GM18951 (cell line): ENCODE measurements around the gene DEF6.

Experiments
- POLR2A ChIP-seq: IDR thresholded peaks from 4 replicates; pipeline ENCODE4 v1.6.1; 2011; ENCODE audit warnings: mild to moderate bottlenecking; ENCODE audit not compliant: insufficient read length, insufficient read depth; ENCODE audit errors: extremely low read depth
- in situ Hi-C: fragments of 300-500 bp; cut with MboI; formaldehyde crosslinking; loops from one replicate; pipeline ENCODE4 v1.12.0; 2022; ENCODE audit warnings: low sequenced_read_pairs, mixed read lengths, inconsistent platforms; ENCODE audit not compliant: unreplicated experiment

The DEF6 gene

DNA sequence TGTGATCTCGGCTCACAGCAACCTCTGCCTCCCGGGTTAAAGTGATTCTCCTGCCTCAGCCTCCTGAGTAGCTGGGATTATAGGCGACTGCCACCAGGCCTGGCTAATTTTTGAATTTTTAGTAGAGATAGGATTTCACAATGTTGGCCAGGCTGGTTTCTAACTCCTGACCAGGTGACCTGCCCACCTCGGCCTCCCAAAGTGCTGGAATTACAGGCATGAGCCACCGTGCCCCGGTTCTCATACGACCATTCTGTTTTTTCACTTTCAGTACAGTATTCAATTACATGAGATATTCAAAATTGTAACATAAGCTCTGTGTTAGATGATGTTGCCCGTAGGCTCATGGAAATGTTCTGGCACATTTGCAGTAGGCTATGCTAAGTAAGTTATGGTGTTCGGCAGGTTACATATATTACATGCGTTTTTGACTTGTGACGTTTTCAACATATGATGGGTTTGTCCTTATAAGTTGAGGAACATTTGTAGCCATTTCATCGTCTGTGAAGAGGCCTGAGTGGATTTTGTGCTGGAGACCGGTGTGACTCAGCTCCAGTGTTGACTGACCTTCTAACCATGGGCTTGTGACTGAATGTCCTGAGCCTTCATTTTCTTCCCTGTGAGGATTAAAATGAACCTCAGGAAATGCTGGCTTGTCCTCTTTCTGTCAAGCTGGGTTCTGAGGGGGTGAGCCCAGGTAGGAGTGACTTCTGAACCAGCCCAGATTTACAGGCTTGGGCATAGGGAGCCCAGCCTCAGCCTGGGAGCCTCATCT lies 56.9 kb downstream of the DEF6 start:
- no peak for TF ChIP-seq POLR2A
- in situ Hi-C loops, result loop anchor here (10.0 kb wide), 1 partner anchor 50 kb away; no protein-coding TSS in a partner anchor

DNA sequence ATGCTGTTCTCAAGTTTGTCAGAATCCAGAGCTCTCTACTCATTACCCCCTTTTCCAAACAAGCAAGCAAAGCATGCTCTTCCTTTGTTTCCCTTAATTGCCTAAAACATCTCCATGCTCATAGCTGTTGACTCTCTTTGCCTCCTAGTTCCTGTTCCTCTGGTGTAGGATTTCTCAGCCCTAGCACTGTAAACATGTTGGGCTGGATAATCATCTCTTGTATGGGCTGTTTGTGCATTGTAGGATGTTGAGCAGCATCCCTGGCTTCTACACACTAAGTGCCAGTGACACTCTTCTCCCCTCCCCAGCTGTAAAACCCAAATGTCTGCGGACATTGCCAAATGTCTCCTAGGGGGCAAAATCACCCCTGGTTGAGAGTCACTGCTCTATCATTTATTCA lies 58.8 kb downstream of the DEF6 start:
- in situ Hi-C loops, result loop anchor here (10.0 kb wide), 1 partner anchor 48 kb away; no protein-coding TSS in a partner anchor
- no peak for TF ChIP-seq POLR2A

DNA sequence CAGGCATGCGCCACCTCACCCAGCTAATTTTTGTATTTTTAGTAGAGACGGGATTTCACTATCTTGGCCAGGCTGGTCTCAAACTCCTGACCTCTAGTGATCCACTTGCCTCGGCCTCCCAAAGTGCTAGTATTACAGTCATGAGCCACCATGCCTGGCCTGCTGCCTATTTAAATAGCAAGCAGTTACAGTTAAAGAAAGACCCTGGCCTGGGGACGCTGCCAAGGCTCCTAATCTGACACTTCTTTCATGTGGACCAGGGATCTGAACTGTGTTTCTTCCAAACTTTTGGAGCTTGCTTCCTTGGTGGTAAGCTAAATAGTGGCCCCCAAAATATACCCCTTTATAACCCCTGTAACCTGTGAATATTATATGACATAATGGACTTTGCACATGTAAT lies 60.1 kb downstream of the DEF6 start:
- in situ Hi-C loops, result loop anchor here (10.0 kb wide), 1 partner anchor 47 kb away; no protein-coding TSS in a partner anchor
- no peak for TF ChIP-seq POLR2A

DNA sequence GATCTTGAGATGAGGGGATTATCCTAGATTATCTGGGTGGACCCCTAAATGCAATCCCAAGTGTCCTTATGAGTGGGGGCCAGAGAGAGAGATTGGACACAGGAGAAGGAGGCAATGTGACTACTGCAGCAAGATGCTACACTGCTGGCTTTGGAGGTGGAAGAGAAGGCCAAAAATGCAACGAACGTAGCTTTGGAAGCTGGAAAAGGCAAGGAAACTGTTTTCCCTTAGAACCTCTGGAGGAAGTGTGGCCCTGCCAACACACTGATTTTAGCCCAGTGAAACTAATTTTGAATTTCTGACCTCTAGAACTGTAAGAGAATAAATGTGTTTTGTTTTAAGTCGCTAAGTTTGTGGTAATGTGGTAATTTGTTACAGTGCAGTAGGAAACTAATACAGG lies 60.5 kb downstream of the DEF6 start:
- no peak for TF ChIP-seq POLR2A
- in situ Hi-C loops, result loop anchor here (10.0 kb wide), 1 partner anchor 47 kb away; no protein-coding TSS in a partner anchor

DNA sequence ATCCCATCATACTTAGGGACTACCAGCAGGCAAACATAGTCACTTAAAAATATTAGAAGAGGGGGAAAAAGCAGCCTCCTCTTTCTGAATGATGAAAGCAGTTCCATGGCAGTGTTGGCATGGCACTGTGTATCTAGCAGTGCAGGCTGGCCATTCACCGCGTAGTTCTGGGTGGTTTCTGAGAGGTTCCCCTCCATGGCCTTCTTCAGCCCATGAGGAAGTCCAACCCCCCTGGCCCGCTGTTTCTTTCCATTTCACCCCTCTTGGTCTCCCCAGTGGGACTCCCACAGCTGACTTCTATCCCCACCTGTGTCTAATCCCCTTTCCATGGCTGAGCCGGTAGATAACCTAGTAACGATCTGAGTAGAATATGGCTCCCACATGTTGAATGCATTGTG lies 61.7 kb downstream of the DEF6 start:
- in situ Hi-C loops, result loop anchor here (10.0 kb wide), 1 partner anchor 45 kb away; no protein-coding TSS in a partner anchor
- no peak for TF ChIP-seq POLR2A

DNA sequence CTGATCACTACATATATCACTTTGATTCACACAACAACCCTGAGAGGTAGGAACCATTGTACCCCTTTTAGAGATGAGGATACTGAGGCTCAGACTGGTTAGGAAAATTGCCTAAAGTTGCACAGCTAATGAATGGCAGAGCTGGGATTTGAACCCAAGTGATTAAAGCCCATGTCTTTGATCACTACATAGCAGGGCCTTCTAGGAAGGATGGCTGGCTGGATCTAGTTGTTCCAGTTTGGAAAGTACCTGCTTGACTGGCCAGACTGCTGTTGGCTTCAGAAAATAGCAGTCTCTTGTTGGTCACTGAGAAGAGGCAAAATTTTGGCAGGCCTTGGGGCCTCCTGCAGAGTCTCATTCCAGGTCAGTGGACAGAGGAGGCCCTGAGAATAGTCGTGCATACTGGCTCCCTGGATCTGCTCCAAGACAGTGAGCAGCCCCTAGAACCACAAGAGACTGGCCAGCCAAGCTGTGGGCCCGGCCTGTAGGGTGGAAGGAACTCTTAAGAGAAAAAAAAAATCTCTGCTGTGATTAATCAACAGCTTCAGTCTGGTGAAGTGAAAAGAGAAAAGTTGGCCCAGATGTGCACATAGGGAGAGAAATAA lies 62.2 kb downstream of the DEF6 start:
- in situ Hi-C loops, result loop anchor here (10.0 kb wide), 1 partner anchor 45 kb away; no protein-coding TSS in a partner anchor
- no peak for TF ChIP-seq POLR2A

DNA sequence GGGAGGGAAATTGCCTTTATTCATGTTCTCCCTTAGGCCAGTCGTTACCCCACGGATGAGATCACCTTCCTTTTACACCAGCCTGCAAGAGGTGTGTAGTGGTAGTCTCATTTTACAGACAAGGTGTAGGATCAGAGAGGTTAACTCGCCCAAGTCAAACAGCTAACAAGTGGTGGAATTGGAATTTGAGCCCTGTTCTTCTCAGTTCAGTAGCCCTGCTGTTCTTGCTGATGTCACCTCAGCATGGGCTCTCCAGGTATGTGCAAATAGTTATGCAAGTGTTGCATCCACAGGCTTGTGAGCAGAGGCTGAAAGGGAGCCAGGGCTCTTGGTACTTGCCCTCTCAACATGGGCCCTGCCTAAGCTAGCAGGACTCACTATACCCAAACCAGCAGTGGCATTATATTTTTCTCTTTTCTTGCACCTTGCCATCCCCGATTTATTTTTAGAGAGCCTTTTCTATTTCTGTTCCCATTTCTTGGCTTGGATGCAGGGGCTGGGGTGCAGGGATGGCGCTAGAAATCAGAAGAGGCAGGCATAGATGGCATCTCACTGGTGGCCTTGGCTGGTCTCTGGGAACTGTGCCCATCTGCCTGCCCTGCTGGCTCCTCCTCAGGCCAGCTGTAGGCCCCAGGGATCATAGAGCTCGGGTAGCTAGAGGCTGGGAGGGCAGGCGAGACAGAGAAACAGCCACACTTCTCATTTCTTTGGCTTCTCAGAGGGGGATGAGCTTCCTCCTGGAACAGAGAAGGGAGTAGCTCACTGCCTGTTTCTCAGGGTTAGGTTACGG lies 62.9 kb downstream of the DEF6 start:
- in situ Hi-C loops, result no loop called here
- no peak for TF ChIP-seq POLR2A

DNA sequence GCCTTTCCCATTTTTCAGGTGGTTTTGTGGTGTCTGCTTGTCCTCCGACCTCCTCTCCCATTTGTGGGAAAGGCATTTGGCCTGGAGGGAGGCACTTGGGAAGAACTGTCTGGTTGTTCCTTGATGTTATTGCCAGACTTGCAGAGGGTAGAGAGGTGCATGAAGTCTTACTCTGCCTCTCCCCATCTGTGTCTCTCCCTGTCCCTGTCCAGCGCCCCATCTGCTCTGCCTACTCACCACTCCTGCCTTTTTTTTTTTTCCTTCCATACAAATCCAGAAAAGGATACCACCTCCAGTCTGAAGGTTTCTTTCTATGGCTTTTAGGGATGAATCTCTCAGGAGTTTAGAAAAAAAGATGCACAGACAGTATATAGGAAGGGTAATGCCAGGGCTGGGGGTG lies 64.6 kb downstream of the DEF6 start:
- in situ Hi-C loops, result no loop called here
- no peak for TF ChIP-seq POLR2A

DNA sequence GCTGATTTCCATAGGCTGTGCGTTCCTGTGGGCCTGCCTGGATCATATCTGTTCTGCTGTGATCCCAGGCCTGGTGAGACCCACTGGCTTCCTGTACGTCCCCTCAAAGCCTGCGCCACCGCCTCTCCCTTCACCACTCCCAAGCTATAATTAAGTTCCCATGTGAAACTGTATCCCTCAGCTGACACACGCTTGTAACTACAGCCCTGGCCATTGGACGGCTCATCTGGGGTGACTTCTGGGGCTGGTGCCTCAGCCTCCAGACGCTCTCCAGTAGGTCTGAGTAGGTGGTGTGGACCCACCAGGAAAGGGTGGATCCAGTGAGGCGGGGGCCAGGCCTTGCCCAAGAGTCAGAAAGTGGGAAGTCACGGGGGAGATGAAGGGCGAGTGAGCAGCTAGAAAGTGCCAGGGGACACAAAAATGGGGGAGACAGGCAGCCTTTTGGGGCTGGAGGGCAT lies 65.7 kb downstream of the DEF6 start:
- in situ Hi-C loops, result no loop called here
- no peak for TF ChIP-seq POLR2A

DNA sequence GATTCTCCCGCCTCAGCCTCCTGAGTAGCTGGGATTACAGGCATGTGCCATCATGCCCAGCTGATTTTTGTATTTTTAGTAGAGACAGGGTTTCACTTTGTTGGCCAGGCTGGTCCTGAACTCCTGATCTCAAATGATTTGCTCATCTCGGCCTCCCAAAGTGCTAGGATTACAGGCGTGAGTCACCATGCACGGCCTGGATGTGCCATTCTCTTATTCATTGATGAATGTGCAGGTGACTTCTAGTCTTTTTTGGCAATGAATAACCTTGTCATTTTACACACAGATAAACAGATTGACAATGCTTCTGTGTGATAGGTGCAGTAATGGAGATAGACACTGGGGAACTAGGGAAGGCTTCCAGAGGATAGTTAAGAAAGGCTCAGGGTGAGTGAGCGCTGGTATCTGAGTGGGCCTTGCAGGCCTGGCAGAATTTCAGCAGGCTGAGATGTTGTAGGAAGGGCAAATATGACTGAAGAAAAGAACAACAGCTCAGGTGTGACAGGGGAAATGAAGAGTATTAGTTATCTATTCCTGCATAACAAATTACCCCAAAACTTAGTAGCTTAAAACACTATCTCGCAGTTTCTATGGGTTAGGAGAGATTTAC lies 68.1 kb downstream of the DEF6 start:
- in situ Hi-C loops, result no loop called here
- TF ChIP-seq POLR2A, result no peak

DNA sequence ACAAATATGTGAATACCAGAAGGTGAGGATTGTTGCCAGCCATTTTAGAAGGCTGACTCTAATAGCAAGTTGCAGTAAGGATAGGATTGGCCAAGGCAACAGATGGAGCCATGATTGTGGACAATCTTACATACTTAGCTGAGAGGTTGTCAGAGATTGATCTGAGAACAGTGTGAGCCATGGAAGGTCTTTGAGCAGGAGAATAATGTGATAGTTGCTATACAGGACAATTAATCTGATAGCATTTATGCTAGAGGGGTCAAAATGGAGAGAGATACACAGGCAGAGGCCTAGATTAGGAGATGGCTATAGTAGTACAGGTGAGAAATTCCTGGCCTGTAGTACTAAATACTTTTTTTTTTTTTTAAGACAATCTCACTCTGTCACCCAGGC lies 68.6 kb downstream of the DEF6 start:
- in situ Hi-C loops, result no loop called here
- TF ChIP-seq POLR2A, result no peak

DNA sequence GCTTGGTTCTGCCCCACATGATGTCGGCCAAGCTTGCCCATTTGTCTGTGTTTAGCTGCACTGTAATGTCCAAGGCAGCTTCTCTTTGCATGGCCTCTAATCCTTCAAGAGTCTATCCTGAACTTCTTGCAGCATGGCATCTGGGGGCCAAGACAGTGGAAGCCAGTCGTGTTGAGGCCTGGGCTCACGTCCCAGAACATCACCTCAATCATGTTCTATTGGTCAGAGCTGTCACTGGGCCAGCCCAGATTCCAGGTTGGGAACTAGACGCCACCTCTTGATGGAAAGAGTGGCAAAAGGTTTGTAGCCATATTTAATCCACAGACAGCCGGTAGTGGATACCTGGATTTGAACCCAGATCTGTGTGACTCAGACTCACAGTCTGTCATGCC lies 70.0 kb downstream of the DEF6 start:
- in situ Hi-C loops, result no loop called here
- TF ChIP-seq POLR2A, result no peak
